GM23338 (cell line): ENCODE measurements around the gene KLHL40. TPM values are rescaled to one million over a fixed set of nuclear protein-coding genes. Genes with fewer than 3 reads are reported as not detected.

Experiments used
- ATAC-seq: fragments of 200-7000 bp; cut with Tn5 transposase; 3 replicates; pipeline ENCODE4 v1.9.1; 2020
- DNase-seq: peaks from one replicate; pipeline ENCODE4 v3.0.0-alpha.2; 2015; ENCODE audit warnings: low spot score
- H2AFZ ChIP-seq: fragments of 200-600 bp; sonication (generic); 2 replicates; pipeline ENCODE4 v1.8.0; 2016; ENCODE audit warnings: antibody characterized with exemption, mild to moderate bottlenecking, moderate library complexity
- H3F3A ChIP-seq: fragments of 200-600 bp; sonication (generic); replicated peaks from 2 replicates; pipeline ENCODE4 v1.8.0; 2017; ENCODE audit warnings: antibody characterized with exemption, mixed run types, low read depth
- H3K27ac ChIP-seq: fragments of 200-600 bp; sonication (generic); 2 replicates; pipeline ENCODE4 v1.6.1; 2016; ENCODE audit warnings: low read depth
- H3K27me3 ChIP-seq: fragments of 200-600 bp; sonication (generic); 2 replicates; pipeline ENCODE4 v1.8.0; 2016; ENCODE audit warnings: mild to moderate bottlenecking, mixed run types, moderate library complexity; ENCODE audit not compliant: insufficient read depth
- H3K36me3 ChIP-seq: fragments of 200-600 bp; sonication (generic); 2 replicates; pipeline ENCODE4 v1.8.0; 2016; ENCODE audit warnings: mild to moderate bottlenecking; ENCODE audit not compliant: insufficient read depth
- H3K4me1 ChIP-seq: fragments of 200-600 bp; sonication (generic); 2 replicates; pipeline ENCODE4 v1.8.0; 2016; ENCODE audit warnings: mild to moderate bottlenecking, moderate library complexity; ENCODE audit not compliant: insufficient read depth
- H3K4me2 ChIP-seq: fragments of 200-600 bp; sonication (generic); 2 replicates; pipeline ENCODE4 v1.7.1; 2017; ENCODE audit warnings: mixed run types
- H3K4me3 ChIP-seq: fragments of 200-600 bp; sonication (generic); 2 replicates; pipeline ENCODE4 v1.6.1; 2016; ENCODE audit warnings: mixed run types
- H3K79me2 ChIP-seq: fragments of 200-600 bp; sonication (generic); replicated peaks from 2 replicates; pipeline ENCODE4 v1.8.0; 2017; ENCODE audit warnings: mild to moderate bottlenecking; ENCODE audit not compliant: insufficient read depth
- H3K9me2 ChIP-seq: fragments of 200-600 bp; sonication (generic); 2 replicates; pipeline ENCODE4 v1.8.0; 2017; ENCODE audit not compliant: insufficient read depth
- H4K20me1 ChIP-seq: fragments of 200-600 bp; sonication (generic); replicated peaks from 2 replicates; pipeline ENCODE4 v1.8.0; 2017; ENCODE audit warnings: mild to moderate bottlenecking; ENCODE audit not compliant: insufficient read depth
- H3K27ac Mint-ChIP-seq: 2 replicates; pipeline ENCODE4 v1.8.0; 2020; ENCODE audit warnings: inconsistent platforms, mild to moderate bottlenecking, moderate library complexity, mixed read lengths
- H3K27me3 Mint-ChIP-seq: 3 replicates; pipeline ENCODE4 v1.8.0; 2022; ENCODE audit warnings: low read depth, mild to moderate bottlenecking, moderate library complexity, mixed read lengths, inconsistent platforms; ENCODE audit not compliant: insufficient read depth, poor library complexity
- H3K36me3 Mint-ChIP-seq: 3 replicates; pipeline ENCODE4 v1.8.0; 2021; ENCODE audit warnings: low read depth, mild to moderate bottlenecking, inconsistent platforms, moderate library complexity, mixed read lengths
- H3K4me1 Mint-ChIP-seq: 3 replicates; pipeline ENCODE4 v1.8.0; 2020; ENCODE audit warnings: mild to moderate bottlenecking, inconsistent platforms, mixed read lengths
- H3K4me3 Mint-ChIP-seq: 3 replicates; pipeline ENCODE4 v1.8.0; 2021; ENCODE audit warnings: moderate library complexity, mild to moderate bottlenecking, inconsistent platforms, mixed read lengths
- H3K9me3 Mint-ChIP-seq: 3 replicates; pipeline ENCODE4 v1.8.0; 2020; ENCODE audit warnings: moderate library complexity, mild to moderate bottlenecking, inconsistent platforms, mixed read lengths
- CREB1 ChIP-seq: fragments of 250-450 bp; sonication (Bioruptor Pico); IDR thresholded peaks from 2 replicates; pipeline ENCODE4 v1.5.0; 2020; ENCODE audit warnings: low read depth, mild to moderate bottlenecking, moderate library complexity
- CTCF ChIP-seq, 2 experiments: fragments of 200-600 bp in 1 of 2; sonication (generic) in 1 of 2; conservative IDR thresholded peaks; 2 replicates each; pipeline versions ENCODE4 v1.5.1 to v1.6.1; 2016 to 2017; ENCODE audit warnings: antibody characterized with exemption in 2 of 2, low read depth in 2 of 2, mild to moderate bottlenecking in 2 of 2, moderate library complexity in 1 of 2
- NANOG ChIP-seq: IDR thresholded peaks from 2 replicates; pipeline ENCODE4 v1.6.1; 2016; ENCODE audit warnings: antibody characterized with exemption, borderline replicate concordance
- REST ChIP-seq: IDR thresholded peaks from one replicate; pipeline ENCODE4 v1.6.1; 2018; ENCODE audit warnings: antibody characterized with exemption; ENCODE audit not compliant: unreplicated experiment
- STAT1 ChIP-seq: IDR thresholded peaks from one replicate; pipeline ENCODE4 v1.6.1; 2016; ENCODE audit warnings: antibody characterized with exemption; ENCODE audit not compliant: unreplicated experiment
- ZNF114 ChIP-seq: fragments of 250-450 bp; sonication (Bioruptor Pico); IDR thresholded peaks from 2 replicates; pipeline ENCODE4 v1.5.0; 2020; ENCODE audit warnings: mild to moderate bottlenecking, moderate library complexity
- ZNF331 ChIP-seq: fragments of 250-450 bp; sonication (Bioruptor Pico); IDR thresholded peaks from 2 replicates; pipeline ENCODE4 v1.5.0; 2020; ENCODE audit warnings: low read depth, mild to moderate bottlenecking, moderate library complexity
- polyA plus RNA-seq: library from polyadenylated mRNA; unstranded; fragments of >200 nt; fragmentation: Nextera tagmentation; extraction: Ambion mirVana; gene quantifications from 2 replicates; pipeline ENCODE4 v1.2.1, GENCODE V29; 2016
- total RNA-seq: library from RNA; depleted of rRNA; stranded (reverse); fragments of >200 nt; shearing (Covaris generic); gene quantifications from 2 replicates; pipeline ENCODE4 v1.2.3, GENCODE V29; 2014

The KLHL40 gene
- total and polyA plus RNA-seq, 2 experiments from 2014 or later, result not detected

- H3K27ac Mint-ChIP-seq, result no peak overlapping the region
- Histone ChIP-seq H3K4me3 (no peak overlapping the region), H3K36me3 (no peaks in the 10 kb centered on the region), H3K27me3 (no peaks in the 10 kb centered on the region), H3K4me1 (no peaks in the 10 kb centered on the region), H3K4me2 (no peak overlapping the region), H3K9me2 (0 out of 2 replicates have a peak, but pooled peaks cover 9% of the 10 kb centered on the region), H4K20me1 (no peaks in the 10 kb centered on the region), H3K27ac (no peak overlapping the region), H3F3A (no peaks in the 10 kb centered on the region), H3K79me2 (no peaks in the 10 kb centered on the region), H2AFZ (no peak overlapping the region)
- H3K36me3 Mint-ChIP-seq, result no peaks in the 10 kb centered on the region
- TF ChIP-seq NANOG (no peak), REST (no peak), STAT1 (no peak)
- peaks cover 14% of the 10 kb centered on the region; the same call in 1 of the 3 replicates for H3K9me3 Mint-ChIP-seq
- DNase-seq (no peak), ATAC-seq (no peak)
- H3K4me3 Mint-ChIP-seq, result no peak overlapping the region
- no peaks in the 10 kb centered on the region for H3K27me3 Mint-ChIP-seq
- peaks cover 5% of the 10 kb centered on the region; the same call in 2 of the 3 replicates for H3K4me1 Mint-ChIP-seq
Observed at GRCh38 chr3:42672515-42672914, 12.8 kb upstream of the KLHL40 start.

GRCh38 chr3:42673082-42673481, 12.3 kb upstream of the KLHL40 start:
- H3K27me3 Mint-ChIP-seq, result no peaks in the 10 kb centered on the region
- Histone ChIP-seq H3K4me3 (no peak overlapping the region), H3K79me2 (no peaks in the 10 kb centered on the region), H3K36me3 (no peaks in the 10 kb centered on the region), H3K4me2 (no peak overlapping the region), H4K20me1 (no peaks in the 10 kb centered on the region), H3K27ac (no peak overlapping the region), H3F3A (no peaks in the 10 kb centered on the region), H3K9me2 (0 out of 2 replicates have a peak, but pooled peaks cover 9% of the 10 kb centered on the region), H3K27me3 (no peaks in the 10 kb centered on the region), H2AFZ (no peak overlapping the region), H3K4me1 (no peaks in the 10 kb centered on the region)
- no peaks in the 10 kb centered on the region for H3K36me3 Mint-ChIP-seq
- no peak overlapping the region for H3K27ac Mint-ChIP-seq
- DNase-seq (no peak), ATAC-seq (no peak)
- no peak overlapping the region for H3K4me3 Mint-ChIP-seq
- H3K9me3 Mint-ChIP-seq, result peaks cover 14% of the 10 kb centered on the region; the same call in 1 of the 3 replicates
- no peaks in the 10 kb centered on the region for H3K4me1 Mint-ChIP-seq
- TF ChIP-seq CTCF (conservative IDR thresholded peaks at IDR 0.05; ENCODE audit: low read depth in 2 of 2), result no peak
- TF ChIP-seq CREB1 (CRISPR knock-in tag), result no peak
- no peak for TF ChIP-seq ZNF114 (CRISPR knock-in tag)
- no peak for TF ChIP-seq REST
- TF ChIP-seq ZNF331 (CRISPR knock-in tag), result no peak
- no peak for TF ChIP-seq NANOG
